Prostate gland (tissue), 2 donors: ENCODE results near the gene CHST2. TPM values are rescaled to one million over a fixed set of nuclear protein-coding genes. Genes with fewer than 3 reads are reported as not detected.

Experiments used
- DNase-seq: peaks from one replicate; pipeline ENCODE4 v3.0.0-alpha.2; 2019; ENCODE audit warnings: low spot score
- H3K27ac ChIP-seq, 2 donors: fragments of 200-600 bp; sonication (generic); 2 replicates each; pipeline ENCODE4 v1.5.1; 2017 to 2019
- H3K27me3 ChIP-seq: fragments of 200-600 bp; sonication (generic); replicated peaks from 2 replicates; pipeline ENCODE4 v1.5.1; 2019; ENCODE audit not compliant: insufficient read depth
- H3K36me3 ChIP-seq, 2 donors: fragments of 200-600 bp; sonication (generic); 1 replicate in 1 of 2; 2 replicates in 1 of 2; pipeline versions ENCODE4 v1.5.1 to v1.8.1; 2017 to 2019
- H3K4me1 ChIP-seq: fragments of 200-600 bp; sonication (generic); replicated peaks from 2 replicates; pipeline ENCODE4 v1.5.1; 2019
- H3K4me3 ChIP-seq, 2 donors: fragments of 200-600 bp; sonication (generic); 2 replicates each; pipeline ENCODE4 v1.5.1; 2017 to 2019
- H3K9me3 ChIP-seq: fragments of 200-600 bp; sonication (generic); 2 replicates; pipeline ENCODE4 v1.5.1; 2017
- CTCF ChIP-seq, 4 experiments: fragments of 200-600 bp in 2 of 4; fragments of 450-650 bp in 2 of 4; sonication (generic) in 2 of 4; IDR thresholded peaks; 1 replicate in 3 of 4; 2 replicates in 1 of 4; pipeline ENCODE4 v1.5.1; 2016 to 2019; ENCODE audit warnings: antibody characterized with exemption in 4 of 4, mild to moderate bottlenecking in 2 of 4, moderate library complexity in 2 of 4
- POLR2A ChIP-seq: fragments of 450-650 bp; IDR thresholded peaks from one replicate; pipeline ENCODE4 v1.6.1; 2016; ENCODE audit warnings: antibody characterized with exemption, mild to moderate bottlenecking
- POLR2AphosphoS5 ChIP-seq: sonication (generic); formaldehyde crosslinking; IDR thresholded peaks from one replicate; pipeline ENCODE4 v1.6.1; 2017; ENCODE audit warnings: antibody characterized with exemption
- WGBS: methylation state at CpG from one replicate; pipeline ENCODE4 v1.1.5; 2018; 5-methylcytosine and 5-hydroxymethylcytosine counted together
- intact Hi-C: fragments of 100-400 bp; cut with DNase I; formaldehyde crosslinking; loops from one replicate; pipeline ENCODE4 v1.14.2; 2022
- total RNA-seq, 2 donors: library from RNA; depleted of rRNA; stranded (reverse); fragments of >200 nt; gene quantifications; one replicate each; pipeline ENCODE4 v1.1.0, GENCODE V29; 2016

Gene CHST2
- total RNA-seq, 2 donors from 2014 or later = 9.6 to 9.7 TPM

- Histone ChIP-seq H3K36me3 (no peaks in the 10 kb centered on the region), H3K27me3 (no peaks in the 10 kb centered on the region), H3K4me3 (no peak overlapping the region), H3K4me1 (no peaks in the 10 kb centered on the region), H3K27ac (no peak overlapping the region), H3K9me3 (no peaks in the 10 kb centered on the region)
- 95% methylated on average over 17 of the region's 17 CpGs for WGBS
- TF ChIP-seq CTCF (IDR thresholded peaks at IDR 0.05) (no peak), POLR2AphosphoS5 (no peak), POLR2A (no peak)
- DNase-seq = no peak
- intact Hi-C loops = no loop called here
Observed at GRCh38 chr3:143084856-143085731, 34.5 kb upstream of the CHST2 start.

- Histone ChIP-seq H3K27me3 (no peaks in the 10 kb centered on the region), H3K4me3 (no peak overlapping the region), H3K4me1 (no peaks in the 10 kb centered on the region), H3K27ac (no peak overlapping the region), H3K9me3 (no peaks in the 10 kb centered on the region), H3K36me3 (no peaks in the 10 kb centered on the region)
- intact Hi-C loops = no loop called here
- 95% methylated on average over 1 of the region's 1 CpG for WGBS
- no peak for DNase-seq
- no peak for TF ChIP-seq POLR2A
- TF ChIP-seq POLR2AphosphoS5 = no peak
- TF ChIP-seq CTCF (IDR thresholded peaks at IDR 0.05) = no peak
Observed at GRCh38 chr3:143088835-143089234, 30.7 kb upstream of the CHST2 start.

GRCh38 chr3:143089965-143090364, 29.6 kb upstream of the CHST2 start:
- intact Hi-C loops = no loop called here
- Histone ChIP-seq H3K27ac (no peak overlapping the region), H3K9me3 (no peaks in the 10 kb centered on the region), H3K27me3 (no peaks in the 10 kb centered on the region), H3K4me1 (no peaks in the 10 kb centered on the region), H3K4me3 (no peak overlapping the region), H3K36me3 (no peaks in the 10 kb centered on the region)
- TF ChIP-seq POLR2A (no peak), POLR2AphosphoS5 (no peak), CTCF (IDR thresholded peaks at IDR 0.05) (no peak)
- 97% methylated on average over 4 of the region's 4 CpGs for WGBS
- no peak for DNase-seq

- no peak overlapping the region for H3K27ac ChIP-seq
- no peaks in the 10 kb centered on the region for H3K4me1 ChIP-seq
- intact Hi-C loops = no loop called here
- H3K9me3 ChIP-seq = no peaks in the 10 kb centered on the region
- no peak overlapping the region for H3K4me3 ChIP-seq
- H3K27me3 ChIP-seq = no peaks in the 10 kb centered on the region
- DNase-seq = peak; percentile 13
- TF ChIP-seq POLR2A = no peak
- no peak for TF ChIP-seq POLR2AphosphoS5
- no peak for TF ChIP-seq CTCF (IDR thresholded peaks at IDR 0.05)
- 30% methylated on average over 5 of the region's 5 CpGs for WGBS
- H3K36me3 ChIP-seq = no peaks in the 10 kb centered on the region
Observed at GRCh38 chr3:143090486-143090885, 29.1 kb upstream of the CHST2 start.
